Fibroblast of lung (primary cell): ENCODE results near the gene PAQR5. TPM values are rescaled to one million over a fixed set of nuclear protein-coding genes. Genes with fewer than 3 reads are reported as not detected.

Experiments used
- DNase-seq, 2 donors: peaks; one replicate each; pipeline versions ENCODE4 v3.0.0 to v3.0.0-alpha.2; 2010; ENCODE audit warnings: low read depth in 2 of 2
- H2AFZ ChIP-seq: 2 replicates; pipeline ENCODE4 v1.5.1; 2012; ENCODE audit warnings: low read length, control low read depth, inconsistent platforms
- H3K27ac ChIP-seq: 2 replicates; pipeline ENCODE4 v1.5.1; 2011; ENCODE audit warnings: low read length, control low read depth; ENCODE audit not compliant: insufficient read depth
- H3K27me3 ChIP-seq: 2 replicates; pipeline ENCODE4 v1.5.1; 2011; ENCODE audit warnings: mild to moderate bottlenecking, low read length; ENCODE audit not compliant: control insufficient read depth, insufficient read depth
- H3K36me3 ChIP-seq: 2 replicates; pipeline ENCODE4 v1.5.1; 2011; ENCODE audit warnings: low read length; ENCODE audit not compliant: control insufficient read depth, insufficient read depth
- H3K4me1 ChIP-seq: 2 replicates; pipeline ENCODE4 v1.5.1; 2011; ENCODE audit warnings: low read length; ENCODE audit not compliant: control insufficient read depth, insufficient read depth; ENCODE audit errors: extremely low read depth
- H3K4me2 ChIP-seq: 2 replicates; pipeline ENCODE4 v1.5.1; 2011; ENCODE audit warnings: low read length, control low read depth; ENCODE audit not compliant: insufficient read depth; ENCODE audit errors: extremely low read depth
- H3K4me3 ChIP-seq, 4 experiments: fragments of 200-600 bp in 1 of 4; sonication (generic) in 1 of 4; replicated peaks in 1 of 4; 2 replicates each; pipeline ENCODE4 v1.5.1; 2011 to 2016; ENCODE audit warnings: low read length in 4 of 4, low read depth in 3 of 4, mild to moderate bottlenecking in 3 of 4, control low read depth in 2 of 4, inconsistent platforms in 1 of 4, mixed read lengths in 1 of 4; ENCODE audit not compliant: insufficient read depth in 1 of 4; ENCODE audit errors: control extremely low read depth in 1 of 4
- H3K79me2 ChIP-seq: 2 replicates; pipeline ENCODE4 v1.5.1; 2012; ENCODE audit warnings: mild to moderate bottlenecking, low read length, inconsistent platforms; ENCODE audit not compliant: control insufficient read depth, insufficient read depth
- H3K9ac ChIP-seq: 2 replicates; pipeline ENCODE4 v1.5.1; 2011; ENCODE audit warnings: mild to moderate bottlenecking, low read length, control low read depth; ENCODE audit not compliant: insufficient read depth
- H3K9me3 ChIP-seq: 2 replicates; pipeline ENCODE4 v1.5.1; 2012; ENCODE audit warnings: low read depth, low read length; ENCODE audit not compliant: control insufficient read depth, insufficient read depth
- H4K20me1 ChIP-seq: 2 replicates; pipeline ENCODE4 v1.5.1; 2011; ENCODE audit warnings: low read length; ENCODE audit not compliant: control insufficient read depth, insufficient read depth; ENCODE audit errors: extremely low read depth
- EZH2 ChIP-seq: IDR thresholded peaks from 2 replicates; pipeline ENCODE4 v1.5.1; 2012; ENCODE audit warnings: low read length, control low read depth, mild to moderate bottlenecking; ENCODE audit errors: missing control alignments
- polyA plus RNA-seq, 2 donors: library from polyadenylated mRNA; depleted of rRNA in 1 of 2; stranded (reverse) in 1 of 2; unstranded in 1 of 2; fragments of >200 nt; gene quantifications; 2 replicates each; pipeline ENCODE4 v1.2.1, GENCODE V29; 2011 to 2012; ENCODE audit warnings: missing spikeins in 1 of 2
- total RNA-seq: library from RNA; depleted of rRNA; stranded (reverse); fragments of >200 nt; gene quantifications from 2 replicates; pipeline ENCODE4 v1.2.1, GENCODE V29; 2014
- TF ChIP-seq, protein P1 (sequence below), 2 donors: IDR thresholded peaks in 1 of 2; conservative IDR thresholded peaks in 1 of 2; 1 replicate in 1 of 2; 2 replicates in 1 of 2; pipeline ENCODE4 v1.5.1; 2011 to 2012; ENCODE audit warnings: low read length in 2 of 2, control low read depth in 1 of 2, inconsistent platforms in 1 of 2, low read depth in 1 of 2, mild to moderate bottlenecking in 1 of 2

The PAQR5 gene
- total and polyA plus RNA-seq, 2 donors (not counting 1 experiment from before 2014, with no cell fraction given), result 6.0 to 16.2 TPM

DNA sequence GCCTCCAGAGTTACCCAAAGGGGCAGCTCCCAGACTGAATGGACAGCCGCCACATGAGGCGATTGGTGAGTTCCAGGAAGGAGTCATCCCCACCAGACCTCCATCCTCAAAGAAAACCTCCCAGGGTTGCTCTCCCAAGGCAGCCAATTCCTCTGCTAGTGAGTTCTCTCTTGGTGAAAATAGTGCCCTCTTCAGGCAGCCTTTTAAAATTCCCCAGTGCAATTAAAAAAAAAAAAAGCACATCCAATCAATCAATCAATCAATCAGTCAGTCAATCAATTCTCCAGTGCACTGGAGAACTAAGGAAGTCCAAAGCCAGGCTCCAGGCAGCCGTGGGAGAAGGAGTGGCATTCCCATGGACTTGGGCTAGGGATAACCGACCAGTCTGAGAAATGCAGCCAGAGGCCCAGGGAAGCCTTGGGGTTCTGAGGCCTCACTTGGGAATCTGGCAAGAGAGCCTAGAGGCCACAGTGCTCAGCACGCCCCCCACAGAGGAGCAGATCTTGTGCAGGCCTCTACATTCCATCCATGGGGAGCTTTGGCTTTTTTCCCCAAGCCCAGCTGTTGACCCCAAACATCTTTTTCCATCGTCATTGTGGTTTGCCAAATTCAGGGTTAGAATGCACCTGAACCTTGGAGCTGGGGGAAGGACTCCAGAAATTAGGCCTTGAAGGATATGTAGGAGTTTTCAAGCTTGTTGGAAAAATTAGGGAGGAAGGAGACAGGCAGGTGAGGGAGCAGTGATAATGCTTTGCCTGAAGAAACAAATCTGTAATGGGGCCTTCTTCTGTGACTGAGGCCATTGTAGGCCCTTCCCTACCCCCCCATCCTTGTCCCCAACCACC is 4.8 kb downstream of the PAQR5 start:
- H3K4me2 ChIP-seq, result peak overlapping the region; percentile 48
- no peaks in the 10 kb centered on the region for H3K27me3 ChIP-seq
- TF ChIP-seq, protein P1, sequence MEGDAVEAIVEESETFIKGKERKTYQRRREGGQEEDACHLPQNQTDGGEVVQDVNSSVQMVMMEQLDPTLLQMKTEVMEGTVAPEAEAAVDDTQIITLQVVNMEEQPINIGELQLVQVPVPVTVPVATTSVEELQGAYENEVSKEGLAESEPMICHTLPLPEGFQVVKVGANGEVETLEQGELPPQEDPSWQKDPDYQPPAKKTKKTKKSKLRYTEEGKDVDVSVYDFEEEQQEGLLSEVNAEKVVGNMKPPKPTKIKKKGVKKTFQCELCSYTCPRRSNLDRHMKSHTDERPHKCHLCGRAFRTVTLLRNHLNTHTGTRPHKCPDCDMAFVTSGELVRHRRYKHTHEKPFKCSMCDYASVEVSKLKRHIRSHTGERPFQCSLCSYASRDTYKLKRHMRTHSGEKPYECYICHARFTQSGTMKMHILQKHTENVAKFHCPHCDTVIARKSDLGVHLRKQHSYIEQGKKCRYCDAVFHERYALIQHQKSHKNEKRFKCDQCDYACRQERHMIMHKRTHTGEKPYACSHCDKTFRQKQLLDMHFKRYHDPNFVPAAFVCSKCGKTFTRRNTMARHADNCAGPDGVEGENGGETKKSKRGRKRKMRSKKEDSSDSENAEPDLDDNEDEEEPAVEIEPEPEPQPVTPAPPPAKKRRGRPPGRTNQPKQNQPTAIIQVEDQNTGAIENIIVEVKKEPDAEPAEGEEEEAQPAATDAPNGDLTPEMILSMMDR (conservative IDR thresholded peaks at IDR 0.05 in 1 of 2, IDR thresholded peaks at IDR 0.05 in 1 of 2; ENCODE audit: low read depth in 1 of 2, low read length in 2 of 2), result no peak
- TF ChIP-seq EZH2, result no peak
- no peak overlapping the region for H3K9ac ChIP-seq
- H3K9me3 ChIP-seq, result no peaks in the 10 kb centered on the region
- no peaks in the 10 kb centered on the region for H3K36me3 ChIP-seq
- no peak overlapping the region for H3K4me3 ChIP-seq
- no peaks in the 10 kb centered on the region for H4K20me1 ChIP-seq
- H3K79me2 ChIP-seq, result no peaks in the 10 kb centered on the region
- no peak overlapping the region for H2AFZ ChIP-seq
- peak overlapping the region; percentile 91 for H3K27ac ChIP-seq
- H3K4me1 ChIP-seq, result peaks cover 25% of the 10 kb centered on the region
- DNase-seq, result peak; percentile 7 to 51

DNA sequence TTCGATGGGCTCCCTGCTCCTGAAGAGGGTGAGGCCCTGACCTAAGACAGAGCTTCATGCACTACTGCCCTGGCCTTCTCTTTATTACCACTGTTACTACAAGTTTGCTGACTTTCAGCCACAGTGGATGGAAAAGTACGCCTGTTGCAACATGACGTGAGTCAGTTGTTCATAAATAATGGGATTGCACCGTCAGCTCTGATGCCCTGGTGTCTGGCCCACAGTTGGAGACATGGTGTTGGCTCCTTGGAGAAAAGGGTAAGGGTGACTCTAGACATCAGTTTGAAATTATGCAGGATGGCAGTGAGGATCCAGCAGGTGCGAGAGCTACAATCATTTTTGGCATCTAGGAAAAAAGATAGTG is 5.5 kb downstream of the PAQR5 start:
- TF ChIP-seq, protein P1 (conservative IDR thresholded peaks at IDR 0.05 in 1 of 2, IDR thresholded peaks at IDR 0.05 in 1 of 2; ENCODE audit: low read depth in 1 of 2, low read length in 2 of 2), result no peak
- no peak for TF ChIP-seq EZH2
- Histone ChIP-seq H3K36me3 (no peaks in the 10 kb centered on the region), H4K20me1 (no peaks in the 10 kb centered on the region), H3K9me3 (no peaks in the 10 kb centered on the region), H3K4me3 (no peak overlapping the region), H3K27me3 (no peaks in the 10 kb centered on the region), H3K4me1 (peaks cover 25% of the 10 kb centered on the region), H3K27ac (peak overlapping the region; percentile 91), H2AFZ (no peak overlapping the region), H3K79me2 (no peaks in the 10 kb centered on the region), H3K4me2 (no peak overlapping the region), H3K9ac (no peak overlapping the region)
- peak; percentile 78 to 88 for DNase-seq

DNA sequence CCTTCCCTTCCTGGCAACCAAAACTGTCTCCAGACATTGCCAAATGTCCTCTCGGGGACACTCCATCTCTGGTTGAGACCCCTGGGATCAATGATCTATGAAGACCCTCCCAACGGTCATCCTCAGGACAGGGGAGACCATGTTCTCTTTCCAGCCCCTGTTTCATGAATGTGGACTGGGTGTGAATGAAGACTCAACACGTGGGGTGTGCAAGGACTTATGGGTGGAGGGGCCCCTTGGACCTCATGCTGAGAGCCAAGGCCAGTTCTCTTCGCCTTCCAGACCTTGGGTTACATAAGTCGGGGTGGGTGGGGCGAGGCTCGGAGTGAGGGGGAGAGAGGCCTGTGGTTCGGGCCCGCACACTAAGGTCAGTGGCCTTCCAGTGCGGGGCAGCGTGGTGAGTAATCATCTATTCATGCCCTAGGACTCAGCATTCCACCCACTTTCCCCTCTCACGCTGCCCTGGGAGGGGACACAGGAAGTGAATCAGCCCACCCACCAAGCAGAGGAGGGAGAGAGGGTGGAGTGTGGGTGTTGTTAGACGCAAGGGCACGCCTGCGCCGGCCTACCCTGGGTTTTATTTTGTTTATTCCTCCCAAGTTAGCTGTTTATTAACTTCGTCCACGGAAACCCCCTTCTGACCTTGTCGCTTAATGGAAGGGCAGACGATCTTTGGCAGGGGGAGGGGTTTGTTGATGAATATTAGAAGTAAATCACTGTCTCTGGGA is 6.7 kb downstream of the PAQR5 start:
- Histone ChIP-seq H3K27ac (peak overlapping the region; percentile 91), H2AFZ (peak overlapping the region; percentile 10), H3K9me3 (no peaks in the 10 kb centered on the region), H3K79me2 (no peaks in the 10 kb centered on the region), H3K4me3 (no peak overlapping the region), H3K4me2 (peak overlapping the region; percentile 86), H3K4me1 (peaks cover 25% of the 10 kb centered on the region), H3K27me3 (no peaks in the 10 kb centered on the region), H3K36me3 (no peaks in the 10 kb centered on the region), H4K20me1 (no peaks in the 10 kb centered on the region), H3K9ac (no peak overlapping the region)
- peak; percentile 90 to 93 for DNase-seq
- TF ChIP-seq, protein P1 (conservative IDR thresholded peaks at IDR 0.05 in 1 of 2, IDR thresholded peaks at IDR 0.05 in 1 of 2; ENCODE audit: low read depth in 1 of 2, low read length in 2 of 2), result no peak
- TF ChIP-seq EZH2, result no peak
